ENCODE measurements around the gene BHLHE40. TPM values are rescaled to one million over a fixed set of nuclear protein-coding genes. Genes with fewer than 3 reads are reported as not detected.

Gene BHLHE40
- total RNA-seq, 1 donor from 2014 or later: 375 TPM

- DNase-seq: no peak
- H3K36me3 Mint-ChIP-seq (ENCODE audit: low read depth): peaks cover 1% of the 10 kb centered on the region
- no peaks in the 10 kb centered on the region for H3K27me3 Mint-ChIP-seq
- H3K9me3 Mint-ChIP-seq: no peaks in the 10 kb centered on the region
- H3K27ac Mint-ChIP-seq: peak overlapping the region; percentile 88
- no peak overlapping the region for H3K4me3 Mint-ChIP-seq
- intact Hi-C loops (cut with micrococcal nuclease): no loop called here
- peaks cover 66% of the 10 kb centered on the region for H3K4me1 Mint-ChIP-seq
Observed at GRCh38 chr3:5004319-5005152, 25.3 kb downstream of the BHLHE40 start.

DNA sequence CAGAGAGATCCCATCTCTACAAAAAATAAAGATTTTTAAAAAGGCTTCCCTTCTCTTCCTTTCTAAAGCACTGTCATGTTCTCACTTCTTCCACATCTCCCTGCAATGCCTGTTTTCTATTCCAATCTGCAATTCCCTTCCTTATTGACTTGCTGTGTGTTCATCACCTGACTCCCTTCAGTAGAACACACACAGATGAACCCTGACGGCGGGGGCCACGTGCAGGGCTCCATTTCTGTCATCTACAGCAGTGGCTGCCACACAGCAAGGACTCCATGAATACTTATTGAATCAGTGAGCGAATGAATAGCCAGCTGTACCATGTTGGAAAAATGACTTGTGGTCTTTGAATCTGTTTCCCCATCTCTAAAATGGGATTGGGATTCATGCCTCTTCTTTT lies 26.1 kb downstream of the BHLHE40 start:
- Mint-ChIP-seq H3K9me3 (no peaks in the 10 kb centered on the region), H3K4me3 (no peak overlapping the region), H3K27ac (peak overlapping the region; percentile 88), H3K4me1 (peaks cover 60% of the 10 kb centered on the region), H3K36me3 (ENCODE audit: low read depth) (peaks cover 1% of the 10 kb centered on the region), H3K27me3 (no peaks in the 10 kb centered on the region)
- intact Hi-C loops (cut with micrococcal nuclease): no loop called here
- peak; percentile 68 for DNase-seq

DNA sequence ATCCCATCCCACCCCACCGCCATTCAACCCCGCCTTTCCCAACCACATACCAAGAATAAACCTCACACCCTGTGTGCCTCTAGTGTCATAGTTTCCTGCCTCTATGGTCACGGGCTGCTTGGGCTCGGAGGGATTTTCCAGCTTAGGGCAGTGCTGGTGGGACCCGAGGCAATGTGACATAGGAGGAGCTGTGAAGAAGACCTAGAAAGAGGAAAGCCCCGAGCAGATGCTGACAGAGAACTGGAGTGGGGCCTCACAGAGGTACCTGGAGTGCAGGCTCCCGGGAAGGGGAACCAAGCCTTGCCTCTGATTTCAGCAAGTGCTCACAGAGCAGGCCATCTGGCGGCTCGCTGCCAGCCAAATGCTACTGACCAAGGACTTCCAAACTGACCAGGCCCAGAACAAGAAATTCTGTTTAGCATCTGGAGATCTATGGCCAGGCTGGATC lies 27.5 kb downstream of the BHLHE40 start:
- Mint-ChIP-seq H3K4me3 (peak overlapping the region; percentile 71), H3K9me3 (no peaks in the 10 kb centered on the region), H3K27me3 (no peaks in the 10 kb centered on the region), H3K4me1 (peaks cover 61% of the 10 kb centered on the region), H3K36me3 (ENCODE audit: low read depth) (peaks cover 1% of the 10 kb centered on the region), H3K27ac (peak overlapping the region; percentile 95)
- peak; percentile 95 for DNase-seq
- intact Hi-C loops (cut with micrococcal nuclease): loop anchor here (1.0 kb wide), 5 partner anchors 16 to 230 kb away; no protein-coding TSS in a partner anchor

DNA sequence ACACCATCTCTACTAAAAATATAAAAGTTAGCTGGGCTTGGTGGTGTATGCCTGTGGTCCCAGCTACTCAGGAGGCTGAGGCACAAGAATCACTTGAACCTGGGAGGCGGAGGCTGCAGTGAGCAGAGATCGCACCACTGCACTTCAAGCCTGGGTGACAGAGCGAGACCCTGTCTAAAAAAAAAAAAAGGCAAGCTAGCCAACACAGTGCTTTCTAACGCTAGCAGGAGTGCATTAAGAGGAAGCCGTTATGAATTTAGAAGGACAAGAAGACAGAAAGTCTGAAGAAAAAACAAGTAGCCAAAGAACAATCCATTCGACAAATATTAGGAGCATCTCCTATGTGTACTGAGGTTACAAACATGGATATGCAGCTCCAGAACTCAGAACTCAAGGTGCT lies 28.6 kb downstream of the BHLHE40 start:
- intact Hi-C loops (cut with micrococcal nuclease): no loop called here
- Mint-ChIP-seq H3K27ac (peak overlapping the region; percentile 95), H3K4me1 (peaks cover 58% of the 10 kb centered on the region), H3K36me3 (ENCODE audit: low read depth) (no peaks in the 10 kb centered on the region), H3K4me3 (no peak overlapping the region), H3K27me3 (no peaks in the 10 kb centered on the region), H3K9me3 (no peaks in the 10 kb centered on the region)
- DNase-seq: no peak

GRCh38 chr3:5009506-5010109 lies 30.4 kb downstream of the BHLHE40 start:
- Mint-ChIP-seq H3K27ac (no peak overlapping the region), H3K9me3 (no peaks in the 10 kb centered on the region), H3K4me1 (peaks cover 68% of the 10 kb centered on the region), H3K4me3 (no peak overlapping the region), H3K36me3 (ENCODE audit: low read depth) (peaks cover 1% of the 10 kb centered on the region), H3K27me3 (no peaks in the 10 kb centered on the region)
- DNase-seq: no peak
- intact Hi-C loops (cut with micrococcal nuclease): no loop called here

DNA sequence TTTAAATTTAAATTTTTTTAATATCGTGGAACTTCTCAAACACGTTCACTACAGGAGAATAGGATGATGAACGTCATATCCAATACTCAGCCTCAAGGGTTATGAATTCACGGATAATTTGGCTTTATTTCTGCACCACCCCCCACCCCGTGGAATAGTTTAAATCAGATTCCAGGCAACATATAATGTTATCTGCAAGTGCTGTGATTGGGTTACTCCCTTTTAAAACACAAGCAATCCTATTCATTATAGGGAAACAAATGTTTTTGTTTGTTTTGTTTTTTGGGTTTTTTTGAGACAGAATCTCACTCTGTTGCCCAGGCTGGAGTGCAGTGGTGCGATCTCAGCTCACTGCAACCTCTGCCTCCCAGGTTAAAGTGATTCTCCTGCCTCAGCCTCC lies 30.9 kb downstream of the BHLHE40 start:
- peaks cover 2% of the 10 kb centered on the region for H3K36me3 Mint-ChIP-seq (ENCODE audit: low read depth)
- no peak for DNase-seq
- peaks cover 68% of the 10 kb centered on the region for H3K4me1 Mint-ChIP-seq
- H3K9me3 Mint-ChIP-seq: no peaks in the 10 kb centered on the region
- no peak overlapping the region for H3K27ac Mint-ChIP-seq
- no peaks in the 10 kb centered on the region for H3K27me3 Mint-ChIP-seq
- H3K4me3 Mint-ChIP-seq: no peak overlapping the region
- intact Hi-C loops (cut with micrococcal nuclease): no loop called here

DNA sequence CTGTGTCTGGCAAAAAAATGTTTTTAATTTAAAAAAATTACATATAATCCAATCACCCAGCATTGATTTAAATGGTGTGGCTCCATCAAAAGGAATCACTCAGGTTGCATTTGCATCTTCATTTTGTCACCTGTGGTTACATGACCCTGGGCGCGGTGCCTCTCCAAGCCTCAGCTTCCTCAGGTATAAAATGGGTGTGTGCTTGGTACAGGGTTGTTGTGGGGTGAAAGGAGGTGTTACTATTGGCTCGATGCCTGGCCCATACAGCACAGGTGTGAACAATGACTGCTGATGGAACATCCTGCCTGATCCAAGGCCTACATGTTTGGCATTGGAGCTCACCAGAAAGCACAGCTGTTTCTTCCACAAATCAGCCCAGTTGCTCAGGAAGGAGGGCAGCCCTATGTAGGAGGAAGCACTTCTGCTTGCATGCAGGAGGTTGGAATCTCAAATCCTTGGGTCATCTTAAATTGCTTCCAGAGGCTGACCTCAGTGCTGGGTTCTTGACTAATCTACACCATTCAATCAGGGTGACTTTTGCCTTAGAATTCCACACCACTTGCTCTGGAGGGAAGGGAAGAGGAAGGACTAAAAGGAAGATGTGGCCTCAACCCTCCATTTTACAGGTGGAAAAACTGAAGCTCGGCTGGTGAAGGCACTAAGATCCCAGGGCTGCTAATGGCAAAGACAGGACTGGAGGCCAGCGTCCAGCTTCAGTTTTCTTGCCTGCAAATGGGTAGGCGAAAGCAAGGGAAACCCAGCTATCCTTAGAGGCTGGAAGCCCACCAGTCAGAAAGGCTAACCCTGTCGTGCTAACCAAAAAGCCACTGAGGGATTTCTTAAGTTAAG lies 31.7 kb downstream of the BHLHE40 start:
- Mint-ChIP-seq H3K4me1 (peaks cover 66% of the 10 kb centered on the region), H3K27me3 (no peaks in the 10 kb centered on the region), H3K27ac (peak overlapping the region; percentile 80), H3K36me3 (ENCODE audit: low read depth) (peaks cover 2% of the 10 kb centered on the region), H3K4me3 (no peak overlapping the region), H3K9me3 (no peaks in the 10 kb centered on the region)
- DNase-seq: peak; percentile 71
- intact Hi-C loops (cut with micrococcal nuclease): no loop called here

DNA sequence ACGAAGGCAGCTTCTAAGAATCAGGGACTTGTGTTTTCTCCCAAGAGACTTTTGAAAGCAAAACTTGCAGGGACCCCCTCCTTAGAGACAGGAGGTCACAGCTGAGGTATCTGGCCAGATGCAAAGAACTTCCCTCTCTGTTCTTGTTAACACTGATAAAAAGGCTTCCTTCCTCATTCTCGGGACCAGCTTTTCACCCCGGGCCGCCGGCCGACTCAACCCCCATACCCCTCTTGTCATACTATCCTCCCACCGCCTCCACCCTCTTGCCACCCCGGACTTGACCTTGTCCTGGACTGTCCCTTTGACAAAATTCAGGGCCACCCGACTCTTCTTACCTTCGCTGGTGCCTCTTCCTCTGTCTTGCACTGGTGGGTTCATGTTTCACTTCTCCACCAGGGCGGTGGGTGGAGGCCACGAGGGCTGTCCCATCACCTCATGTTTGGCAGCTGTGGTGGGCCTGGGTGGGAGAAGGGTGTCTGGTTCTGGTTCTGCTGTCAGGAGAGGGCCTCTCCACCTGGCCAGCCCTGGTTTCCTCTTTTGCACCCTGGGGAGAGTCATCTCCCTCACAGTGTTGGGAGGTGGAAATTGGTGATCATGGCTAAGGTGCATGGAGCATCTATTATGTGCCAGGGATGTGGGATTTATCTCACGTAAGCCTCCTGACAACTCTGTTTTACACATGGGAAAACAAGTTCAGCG lies 32.5 kb downstream of the BHLHE40 start:
- Mint-ChIP-seq H3K27me3 (no peaks in the 10 kb centered on the region), H3K9me3 (no peaks in the 10 kb centered on the region), H3K36me3 (ENCODE audit: low read depth) (peaks cover 2% of the 10 kb centered on the region), H3K4me1 (peaks cover 66% of the 10 kb centered on the region), H3K4me3 (peak overlapping the region; percentile 17), H3K27ac (peak overlapping the region; percentile 27)
- intact Hi-C loops (cut with micrococcal nuclease): no loop called here
- peak; percentile 64 for DNase-seq

DNA sequence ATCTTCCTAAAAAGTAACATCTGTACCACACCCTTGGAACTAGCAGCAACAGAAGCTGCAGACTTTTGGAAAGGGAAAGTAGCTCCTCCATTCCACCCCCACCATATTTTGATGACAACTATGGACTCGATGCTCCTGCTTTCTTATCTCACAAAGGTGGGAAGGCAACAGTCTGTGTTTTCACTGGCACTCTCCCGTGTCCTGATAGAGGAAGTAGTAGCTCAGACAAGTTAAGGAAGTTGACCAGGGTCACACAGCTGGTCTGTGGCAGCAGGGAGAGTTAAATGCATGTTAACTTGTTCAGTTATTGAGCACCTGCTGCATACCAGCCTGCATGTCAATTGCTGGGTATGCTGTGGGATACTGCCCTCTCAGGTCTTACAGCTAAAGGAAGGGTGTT lies 33.1 kb downstream of the BHLHE40 start:
- H3K27ac Mint-ChIP-seq: peak overlapping the region; percentile 27
- peak; percentile 62 for DNase-seq
- intact Hi-C loops (cut with micrococcal nuclease): no loop called here
- no peaks in the 10 kb centered on the region for H3K27me3 Mint-ChIP-seq
- peaks cover 2% of the 10 kb centered on the region for H3K36me3 Mint-ChIP-seq (ENCODE audit: low read depth)
- peak overlapping the region; percentile 17 for H3K4me3 Mint-ChIP-seq
- peaks cover 66% of the 10 kb centered on the region for H3K4me1 Mint-ChIP-seq
- no peaks in the 10 kb centered on the region for H3K9me3 Mint-ChIP-seq

DNA sequence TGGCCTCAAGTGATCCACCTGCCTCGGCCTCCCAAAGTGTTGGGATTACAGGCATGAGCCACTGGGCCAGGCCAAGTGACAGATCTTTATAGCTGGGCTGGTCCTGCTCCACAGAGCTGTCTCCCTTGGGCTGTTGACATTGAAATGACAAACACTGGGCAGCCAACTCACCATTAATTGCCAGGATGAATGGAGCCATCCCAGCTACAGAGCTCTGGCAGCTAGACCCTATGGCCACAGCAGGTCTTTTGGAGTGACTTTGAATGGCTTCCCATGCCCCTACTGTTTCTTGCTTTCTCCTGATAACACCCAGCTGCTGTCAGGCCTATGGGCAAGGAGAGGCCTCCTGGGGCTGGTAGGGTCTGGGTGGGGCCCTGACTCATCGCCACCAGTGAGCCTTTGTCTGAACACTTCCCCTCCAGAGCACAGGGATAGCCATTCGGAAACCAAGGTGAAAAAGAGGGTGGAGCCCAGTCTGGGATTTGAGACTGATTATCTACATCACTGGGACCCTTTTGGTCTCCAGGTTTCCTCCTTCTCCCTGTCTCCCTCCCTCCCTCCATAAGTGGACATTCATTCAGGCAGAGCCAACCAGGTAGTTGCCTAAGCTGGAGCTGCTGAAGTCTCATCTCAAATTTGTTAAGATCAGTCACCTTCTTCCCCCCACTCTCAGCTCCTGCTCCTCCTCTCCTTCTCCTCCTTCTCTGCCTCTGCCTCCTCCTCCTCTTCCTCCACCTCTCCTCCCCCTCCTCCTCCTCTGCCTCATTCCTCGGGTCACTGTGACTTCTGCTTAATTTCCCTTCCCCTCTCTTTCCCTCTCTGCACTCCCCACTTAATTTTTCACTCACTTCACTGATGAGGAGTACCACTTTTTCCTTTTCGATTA lies 34.0 kb downstream of the BHLHE40 start:
- H3K4me3 Mint-ChIP-seq: no peak overlapping the region
- H3K9me3 Mint-ChIP-seq: no peaks in the 10 kb centered on the region

DNA sequence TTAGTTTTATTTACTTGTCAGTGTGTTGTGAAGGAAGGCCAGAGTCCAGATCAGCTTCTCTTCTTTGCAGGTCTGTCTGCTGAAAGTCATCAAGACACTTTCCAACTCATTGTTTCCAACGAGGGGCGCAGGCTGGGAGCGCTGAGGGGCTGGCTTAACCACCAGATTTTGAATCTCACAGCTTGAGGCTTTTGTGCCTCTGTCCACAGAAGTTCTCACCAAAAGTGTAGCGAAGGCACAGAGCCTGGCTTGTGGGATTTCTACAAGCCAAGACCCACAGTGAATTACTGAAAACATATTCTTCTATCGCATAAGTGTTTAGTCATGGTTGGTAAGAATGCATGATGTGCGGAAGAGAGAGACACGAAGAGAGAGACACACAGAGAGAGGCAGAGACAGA lies 35.2 kb downstream of the BHLHE40 start:
- H3K4me3 Mint-ChIP-seq: no peak overlapping the region
- H3K27ac Mint-ChIP-seq: peak overlapping the region; percentile 66
- no peaks in the 10 kb centered on the region for H3K27me3 Mint-ChIP-seq
- intact Hi-C loops (cut with micrococcal nuclease): no loop called here
- peaks cover 2% of the 10 kb centered on the region for H3K36me3 Mint-ChIP-seq (ENCODE audit: low read depth)
- H3K4me1 Mint-ChIP-seq: peaks cover 70% of the 10 kb centered on the region
- no peak for DNase-seq
- H3K9me3 Mint-ChIP-seq: no peaks in the 10 kb centered on the region

More for the DNA sequence above, 34.0 kb downstream of the BHLHE40 start:
- Mint-ChIP-seq H3K27me3 (no peaks in the 10 kb centered on the region), H3K4me1 (peaks cover 67% of the 10 kb centered on the region), H3K36me3 (ENCODE audit: low read depth) (peaks cover 2% of the 10 kb centered on the region), H3K27ac (peak overlapping the region; percentile 23)
- DNase-seq: no peak
- intact Hi-C loops (cut with micrococcal nuclease): no loop called here

DNA sequence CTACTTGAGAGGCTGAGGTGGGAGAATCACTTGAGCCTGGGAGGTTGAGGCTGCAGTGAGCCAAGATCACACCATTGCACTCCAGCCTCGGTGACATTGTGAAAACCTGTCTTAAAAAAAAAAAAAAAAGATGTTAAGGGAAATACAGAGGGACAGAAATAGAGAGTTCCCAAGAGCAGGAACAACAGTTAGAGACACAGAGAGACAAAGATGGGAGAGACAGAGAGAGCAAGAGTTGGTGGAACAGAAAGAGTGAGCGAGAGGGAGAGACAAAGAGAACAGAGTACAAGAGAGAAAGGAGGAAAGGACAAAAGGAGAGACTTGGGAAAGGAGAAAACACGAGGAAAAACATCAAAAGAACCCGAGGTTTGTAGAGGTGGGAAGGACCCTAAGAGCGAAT lies 35.8 kb downstream of the BHLHE40 start:
- H3K27ac Mint-ChIP-seq: peak overlapping the region; percentile 7
- no peak for DNase-seq
- H3K36me3 Mint-ChIP-seq (ENCODE audit: low read depth): peaks cover 2% of the 10 kb centered on the region
- intact Hi-C loops (cut with micrococcal nuclease): no loop called here
- H3K4me1 Mint-ChIP-seq: peaks cover 77% of the 10 kb centered on the region
- no peak overlapping the region for H3K4me3 Mint-ChIP-seq
- no peaks in the 10 kb centered on the region for H3K9me3 Mint-ChIP-seq
- H3K27me3 Mint-ChIP-seq: no peaks in the 10 kb centered on the region

All from activated CD4-positive, alpha-beta T cell treated with anti-CD3 and anti-CD28 coated beads, Interleukin-2, amount 10 ng/mL, durations not matched to agents 24 days and 14 days (primary cell).